HG02885 (cell line): ENCODE data around the gene CYSTM1.
"Not testable (repeated sequence)": the region's sequence is repeated elsewhere in the genome, so short reads cannot be mapped to it uniquely, and the experiment has no call there.

Experiments used
- ATAC-seq: cut with Tn5 transposase; IDR thresholded peaks from one replicate; pipeline ENCODE4 v1.9.1; 2021; ENCODE audit warnings: mild to moderate bottlenecking; ENCODE audit not compliant: unreplicated experiment, poor library complexity

Gene CYSTM1

DNA sequence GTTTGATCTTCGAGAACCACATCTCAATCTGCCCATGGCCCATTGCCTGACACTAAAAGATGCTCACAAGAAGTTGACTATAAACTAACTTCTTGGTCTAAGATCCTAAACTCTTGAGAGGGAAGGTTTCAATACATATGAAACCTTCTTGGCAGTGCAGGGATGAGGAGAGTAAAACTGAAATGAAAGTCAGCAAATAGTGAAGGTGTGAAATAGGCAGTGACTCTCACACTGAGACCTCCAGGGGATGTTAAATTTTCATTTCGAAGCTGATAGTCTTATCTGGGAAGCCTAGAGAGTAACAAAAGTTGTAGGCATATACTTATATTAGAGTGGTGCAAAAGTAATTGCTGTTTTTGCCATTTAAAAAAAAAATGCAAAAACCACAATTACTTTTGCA is 974 bp upstream of the CYSTM1 start:
- ATAC-seq, result no peak

DNA sequence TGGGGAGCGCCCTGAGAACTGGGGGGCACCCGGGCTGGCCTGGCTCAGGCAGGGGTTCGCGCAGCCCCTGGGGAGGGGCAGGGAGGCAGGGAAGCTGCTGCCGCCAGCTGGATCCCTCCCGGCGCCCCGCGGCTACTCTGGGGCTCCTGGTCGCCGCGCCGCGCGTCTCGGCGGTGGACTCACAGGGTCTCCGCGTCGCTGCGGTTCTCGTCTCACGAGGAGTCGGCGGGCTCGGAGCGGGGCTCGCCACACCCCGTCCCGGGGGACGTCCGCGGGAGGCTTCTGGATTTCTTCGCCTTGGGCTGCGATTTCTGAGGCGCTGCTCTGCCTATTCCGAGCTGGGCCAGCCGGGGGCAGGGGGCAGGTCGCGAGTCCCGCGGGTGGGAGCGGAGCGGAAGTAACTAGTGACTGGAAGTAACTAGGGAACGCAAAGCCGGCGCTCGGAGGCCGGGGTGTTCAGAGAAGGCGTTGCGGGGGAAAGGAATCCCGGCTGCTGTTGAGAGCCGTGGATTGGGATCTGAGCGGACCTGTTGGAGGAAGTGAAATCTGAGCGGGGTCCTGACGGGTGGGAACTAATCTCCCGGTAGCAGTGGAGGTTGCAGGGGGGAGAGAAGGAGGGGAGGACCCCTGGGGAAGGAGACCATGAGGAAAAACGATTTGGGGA is 511 bp downstream of the CYSTM1 start:
- ATAC-seq, result peak; percentile 46

DNA sequence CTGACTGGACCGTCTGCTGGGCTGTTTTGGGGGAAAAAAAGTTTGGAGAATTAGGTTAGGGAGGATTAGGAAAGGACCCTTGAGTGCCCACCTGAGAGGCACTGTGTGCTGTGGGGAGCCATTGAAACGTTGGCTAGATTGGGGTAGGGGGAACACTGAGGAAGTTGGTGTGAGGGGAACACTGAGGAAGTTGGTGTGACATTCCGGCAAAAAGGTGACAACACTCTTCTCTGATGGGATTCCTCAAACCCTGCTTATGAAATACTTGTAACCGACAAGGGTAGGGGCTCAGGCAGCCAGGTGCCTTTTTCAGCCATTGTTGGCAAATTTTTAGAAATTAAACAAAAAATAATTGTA is 1.0 kb downstream of the CYSTM1 start:
- no peak for ATAC-seq

DNA sequence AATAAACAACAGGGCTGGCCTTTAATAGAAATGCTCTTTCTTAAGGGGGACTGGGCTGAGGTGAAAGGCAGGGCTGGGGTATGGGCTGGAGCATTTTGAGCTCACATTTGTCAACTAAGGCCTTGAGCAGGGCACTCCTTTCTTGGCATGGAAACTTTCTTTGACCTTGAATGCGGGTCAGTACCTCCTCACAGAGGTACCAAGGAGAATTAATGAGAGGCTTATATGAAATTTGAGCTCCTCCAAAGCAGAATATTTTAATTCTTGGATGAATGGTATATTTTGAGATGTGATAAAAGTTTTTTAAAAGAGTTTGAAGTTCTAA is 3.1 kb downstream of the CYSTM1 start:
- no peak for ATAC-seq

- ATAC-seq, result no peak
Observed at GRCh38 chr5:140178482-140179116, 3.6 kb downstream of the CYSTM1 start.

GRCh38 chr5:140181002-140181483 is 6.1 kb downstream of the CYSTM1 start:
- peak; percentile 85 for ATAC-seq

DNA sequence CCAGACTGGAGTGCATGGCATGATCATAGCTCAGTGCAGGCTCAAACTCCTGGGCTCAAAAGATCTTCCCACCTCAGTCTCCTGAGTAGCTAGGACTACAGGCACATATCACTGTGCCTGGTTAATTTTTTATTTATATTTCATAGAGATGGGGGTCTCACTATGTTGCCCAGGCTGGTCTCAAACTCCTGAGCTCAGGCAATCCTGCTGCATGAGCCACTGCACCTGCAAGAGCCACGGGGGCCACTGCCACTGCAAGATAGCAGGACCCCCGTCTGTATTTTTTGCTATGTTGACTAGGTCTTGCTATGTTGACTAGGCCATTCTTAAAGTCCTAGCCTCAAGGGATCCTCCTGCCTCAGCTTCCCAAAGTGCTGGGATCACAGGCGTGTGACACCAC is 6.5 kb downstream of the CYSTM1 start:
- ATAC-seq, result no peak

- no peak for ATAC-seq
Observed at GRCh38 chr5:140182075-140182711, 7.2 kb downstream of the CYSTM1 start.

GRCh38 chr5:140182803-140183367 is 7.9 kb downstream of the CYSTM1 start:
- no peak for ATAC-seq

GRCh38 chr5:140185409-140185808 is 10.4 kb downstream of the CYSTM1 start:
- ATAC-seq, result no peak

DNA sequence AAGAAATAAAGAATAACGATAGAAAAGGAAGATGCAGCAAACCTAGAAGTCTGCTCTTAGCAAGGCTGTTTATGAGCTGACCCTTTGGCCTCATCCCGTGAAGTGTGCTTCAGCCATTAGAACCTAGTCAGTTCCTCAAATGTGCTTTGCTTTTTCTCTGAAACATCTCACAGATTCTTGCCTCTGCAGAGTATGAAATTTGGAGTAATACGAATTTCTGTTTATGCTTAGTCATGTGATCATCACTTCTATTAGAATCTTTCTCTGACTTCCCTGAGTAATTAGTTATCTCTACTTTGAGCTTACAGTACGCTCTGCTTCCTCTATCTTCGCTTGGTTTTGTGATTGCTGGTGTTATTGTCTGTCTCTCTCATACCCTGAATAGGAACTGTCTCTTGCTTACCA is 11.3 kb downstream of the CYSTM1 start:
- ATAC-seq, result no peak

- no peak for ATAC-seq
Observed at GRCh38 chr5:140189253-140189652, 14.3 kb downstream of the CYSTM1 start.

DNA sequence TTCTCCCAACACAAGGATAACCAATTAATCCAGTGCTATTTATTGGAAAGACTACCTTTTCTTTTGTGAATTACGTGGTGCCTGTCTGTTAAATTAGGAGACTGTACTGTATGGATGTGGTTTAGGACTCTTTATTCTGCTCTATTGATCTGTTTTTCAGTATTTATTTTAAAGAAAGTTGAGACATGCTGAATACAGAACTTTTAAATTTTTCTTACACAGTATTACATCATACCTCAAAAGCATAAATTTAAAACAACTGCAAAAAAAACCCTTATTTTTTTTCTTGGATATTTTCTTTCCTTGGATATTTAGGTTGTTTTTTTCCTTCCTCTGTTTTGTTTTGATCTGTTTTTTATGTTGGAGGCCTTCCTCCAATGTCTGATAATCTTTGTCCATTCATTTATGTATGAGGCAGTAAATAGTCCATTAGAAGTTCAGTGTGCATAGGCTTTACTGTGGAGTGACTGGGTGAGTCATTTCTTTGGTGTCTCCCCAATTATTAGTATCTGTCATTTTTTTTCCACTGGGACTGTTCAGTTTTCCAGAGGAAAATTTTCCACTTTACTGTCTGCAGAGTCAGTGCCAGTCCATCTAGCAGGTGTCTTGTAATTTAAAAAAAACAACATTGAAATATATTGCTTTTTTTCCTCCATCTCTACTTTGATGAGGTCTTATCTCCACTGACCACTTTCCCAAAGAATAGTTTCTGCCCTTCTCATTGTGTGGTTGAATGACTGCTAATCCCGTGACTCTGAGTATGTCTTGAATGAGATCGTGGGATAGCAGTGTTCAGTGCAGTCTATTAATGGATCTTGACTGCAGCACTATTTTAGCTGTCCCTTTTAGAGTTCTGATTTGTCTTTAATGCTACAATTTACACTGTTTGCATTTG is 15.2 kb downstream of the CYSTM1 start:
- no peak for ATAC-seq

- ATAC-seq, result no peak
Observed at GRCh38 chr5:140190872-140191218, 15.9 kb downstream of the CYSTM1 start.

GRCh38 chr5:140192715-140193430 is 17.9 kb downstream of the CYSTM1 start:
- ATAC-seq, result no peak

GRCh38 chr5:140194662-140195061 is 19.7 kb downstream of the CYSTM1 start:
- ATAC-seq, result no peak

DNA sequence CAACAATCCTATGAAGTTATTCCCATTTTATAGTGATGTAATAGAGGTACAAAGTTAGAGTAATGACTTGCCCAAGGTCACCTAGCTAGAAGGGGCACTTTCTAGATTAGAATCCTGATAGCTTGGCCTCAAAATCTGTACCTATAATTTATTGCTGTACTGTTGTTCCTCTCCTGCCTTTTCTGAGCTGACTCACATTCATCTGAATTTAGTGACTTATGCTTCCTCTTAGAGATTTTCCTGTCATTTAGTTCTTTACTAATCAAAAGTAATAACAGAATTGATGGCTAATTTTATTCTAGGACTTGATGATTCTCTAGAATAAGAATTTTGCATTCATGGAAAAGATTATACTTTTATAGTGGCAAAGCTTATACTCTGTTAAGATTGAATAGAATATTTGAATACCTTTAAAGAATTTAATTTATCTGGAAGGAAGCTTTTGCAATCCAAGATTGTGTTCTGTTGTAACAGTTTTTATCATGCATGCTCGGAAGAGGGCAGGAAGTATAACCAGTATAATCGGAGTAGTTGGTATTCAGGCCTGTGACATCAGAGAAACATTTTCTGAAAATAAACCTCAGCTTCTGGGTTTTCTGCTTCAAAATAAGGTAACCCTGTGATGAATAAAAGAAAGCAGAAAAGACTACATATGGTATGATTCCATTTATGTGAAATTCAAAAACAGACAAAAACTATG is 21.3 kb downstream of the CYSTM1 start:
- ATAC-seq, result no peak

DNA sequence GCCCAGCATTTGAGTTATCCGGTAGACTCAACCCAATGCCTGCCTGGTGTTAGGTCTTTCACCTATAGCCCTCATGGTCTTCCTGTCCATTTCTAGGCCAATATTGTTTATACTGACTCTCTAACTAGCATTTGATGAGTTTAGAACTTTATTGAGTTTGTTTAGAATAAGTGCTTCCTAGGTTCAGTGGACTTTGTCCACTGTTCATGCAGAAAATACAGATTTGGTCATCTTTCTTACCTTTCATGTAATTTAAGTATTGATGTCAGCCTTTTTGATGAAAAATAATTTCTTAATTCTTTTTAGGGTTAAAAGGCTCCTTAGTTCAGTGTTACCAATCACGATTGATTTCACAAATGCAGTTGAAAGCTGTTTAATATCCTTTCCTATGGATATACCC is 22.0 kb downstream of the CYSTM1 start:
- ATAC-seq, result no peak

- ATAC-seq, result not testable (repeated sequence)
Observed at GRCh38 chr5:140198915-140199314, 23.9 kb downstream of the CYSTM1 start.
